Natural killer cell (primary cell): Measurements from ENCODE around the gene GGT6. TPM values are rescaled to one million over a fixed set of nuclear protein-coding genes. Genes with fewer than 3 reads are reported as not detected.
"Not testable (repeated sequence)": the region's sequence is repeated elsewhere in the genome, so short reads cannot be mapped to it uniquely, and the experiment has no call there.

Experiments used
- ATAC-seq, 3 donors: fragments of 150-1000 bp in 2 of 3; fragments of 200-7000 bp in 1 of 3; cut with Tn5 transposase; 1 replicate in 1 of 3; 2 replicates in 2 of 3; pipeline ENCODE4 v1.10.0; 2021; ENCODE audit warnings: mild to moderate bottlenecking in 2 of 3, moderate library complexity in 2 of 3
- DNase-seq, 2 donors: peaks; one replicate each; pipeline versions ENCODE4 v3.0.0 to v3.0.0-alpha.2; 2013 to 2021; ENCODE audit warnings: mixed read lengths in 1 of 2
- H3K27ac ChIP-seq: one replicate; pipeline ENCODE4 v1.5.1; 2013; ENCODE audit warnings: mild to moderate bottlenecking, low read length
- H3K27me3 ChIP-seq: one replicate; pipeline ENCODE4 v1.6.1; 2013; ENCODE audit warnings: low read length; ENCODE audit not compliant: control insufficient read depth, insufficient read depth
- H3K36me3 ChIP-seq: one replicate; pipeline ENCODE4 v1.6.1; 2013; ENCODE audit warnings: low read length; ENCODE audit not compliant: control insufficient read depth, insufficient read depth
- H3K4me1 ChIP-seq: one replicate; pipeline ENCODE4 v1.6.1; 2013; ENCODE audit warnings: low read length; ENCODE audit not compliant: control insufficient read depth, insufficient read depth
- H3K4me3 ChIP-seq: one replicate; pipeline ENCODE4 v1.5.1; 2013; ENCODE audit warnings: low read length
- H3K9me3 ChIP-seq: one replicate; pipeline ENCODE4 v1.6.1; 2013; ENCODE audit warnings: low read length; ENCODE audit not compliant: control insufficient read depth, insufficient read depth
- H3K27ac Mint-ChIP-seq, 2 donors: one replicate each; pipeline ENCODE4 v1.8.0; 2022; ENCODE audit warnings: mild to moderate bottlenecking in 2 of 2, mixed read lengths in 2 of 2, moderate library complexity in 1 of 2
- H3K27me3 Mint-ChIP-seq, 2 donors: one replicate each; pipeline ENCODE4 v1.8.0; 2022; ENCODE audit warnings: low read depth in 2 of 2, mixed read lengths in 2 of 2
- H3K36me3 Mint-ChIP-seq: one replicate; pipeline ENCODE4 v1.8.0; 2022; ENCODE audit warnings: mixed read lengths
- H3K4me1 Mint-ChIP-seq, 2 donors: one replicate each; pipeline ENCODE4 v1.8.0; 2022; ENCODE audit warnings: mixed read lengths in 2 of 2
- H3K4me3 Mint-ChIP-seq: one replicate; pipeline ENCODE4 v1.8.0; 2022; ENCODE audit warnings: mild to moderate bottlenecking, moderate library complexity, mixed read lengths
- H3K9me3 Mint-ChIP-seq, 2 donors: one replicate each; pipeline ENCODE4 v1.8.0; 2022; ENCODE audit warnings: mixed read lengths in 2 of 2
- WGBS: methylation state at CpG from one replicate; pipeline ENCODE4 v1.1.7; 2013; ENCODE audit warnings: missing lambda C conversion rate; ENCODE audit not compliant: insufficient coverage; 5-methylcytosine and 5-hydroxymethylcytosine counted together
- intact Hi-C: fragments of 100-400 bp; cut with micrococcal nuclease; formaldehyde crosslinking; loops from one replicate; pipeline ENCODE4 v1.14.2; 2022
- total RNA-seq, 4 donors: library from RNA; stranded (reverse); fragments of 120-200 nt in 1 of 4; gene quantifications; one replicate each; pipeline versions ENCODE4 v1.2.3 to v1.2.4, GENCODE V29; 2013 to 2022
- TF ChIP-seq, protein P1 (sequence below): fragments of 200-600 bp; IDR thresholded peaks from one replicate; pipeline ENCODE4 v1.8.0; 2022; ENCODE audit warnings: antibody characterized with exemption

Gene GGT6
- total RNA-seq, 3 donors from 2014 or later (not counting 1 experiment from before 2014, with no cell fraction given), result not detected

DNA sequence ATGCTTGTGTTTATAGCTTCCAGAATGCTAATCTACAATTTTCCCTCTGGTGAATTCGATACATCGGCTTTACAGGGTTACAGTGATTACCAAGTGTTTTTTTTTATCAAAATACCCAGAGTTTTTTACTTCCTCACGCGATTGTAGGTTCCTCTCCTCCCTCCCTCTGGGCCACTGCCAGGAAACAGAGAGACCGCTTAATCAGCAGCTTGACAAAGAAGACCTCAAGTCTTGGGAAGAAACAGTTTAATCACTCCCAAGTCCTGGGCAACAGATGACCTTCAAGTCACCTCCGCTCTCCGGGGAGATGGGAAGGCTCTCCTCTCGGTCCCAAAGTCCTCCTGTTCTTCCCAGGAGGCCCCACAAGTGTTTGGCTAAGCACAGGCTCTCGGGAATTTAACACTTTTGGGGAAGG is 47.4 kb upstream of the GGT6 start:
- TF ChIP-seq, protein P1, sequence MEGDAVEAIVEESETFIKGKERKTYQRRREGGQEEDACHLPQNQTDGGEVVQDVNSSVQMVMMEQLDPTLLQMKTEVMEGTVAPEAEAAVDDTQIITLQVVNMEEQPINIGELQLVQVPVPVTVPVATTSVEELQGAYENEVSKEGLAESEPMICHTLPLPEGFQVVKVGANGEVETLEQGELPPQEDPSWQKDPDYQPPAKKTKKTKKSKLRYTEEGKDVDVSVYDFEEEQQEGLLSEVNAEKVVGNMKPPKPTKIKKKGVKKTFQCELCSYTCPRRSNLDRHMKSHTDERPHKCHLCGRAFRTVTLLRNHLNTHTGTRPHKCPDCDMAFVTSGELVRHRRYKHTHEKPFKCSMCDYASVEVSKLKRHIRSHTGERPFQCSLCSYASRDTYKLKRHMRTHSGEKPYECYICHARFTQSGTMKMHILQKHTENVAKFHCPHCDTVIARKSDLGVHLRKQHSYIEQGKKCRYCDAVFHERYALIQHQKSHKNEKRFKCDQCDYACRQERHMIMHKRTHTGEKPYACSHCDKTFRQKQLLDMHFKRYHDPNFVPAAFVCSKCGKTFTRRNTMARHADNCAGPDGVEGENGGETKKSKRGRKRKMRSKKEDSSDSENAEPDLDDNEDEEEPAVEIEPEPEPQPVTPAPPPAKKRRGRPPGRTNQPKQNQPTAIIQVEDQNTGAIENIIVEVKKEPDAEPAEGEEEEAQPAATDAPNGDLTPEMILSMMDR, result no peak
- WGBS, result 6% methylated on average over 8 of the region's 9 CpGs
- no peaks in the 10 kb centered on the region for H3K36me3 Mint-ChIP-seq
- peaks cover 28 to 39% of the 10 kb centered on the region in 2 donors for H3K27me3 Mint-ChIP-seq
- DNase-seq (no peak), ATAC-seq (no peak)
- H3K4me3 Mint-ChIP-seq, result no peak overlapping the region
- no peak overlapping the region for H3K27ac Mint-ChIP-seq
- no peaks in the 10 kb centered on the region for H3K36me3 ChIP-seq
- no peaks in the 10 kb centered on the region for H3K4me1 Mint-ChIP-seq
- no peaks in the 10 kb centered on the region for H3K9me3 Mint-ChIP-seq
- H3K27ac ChIP-seq, result no peak overlapping the region
- no peak overlapping the region for H3K4me3 ChIP-seq
- H3K27me3 ChIP-seq, result peaks cover 3% of the 10 kb centered on the region
- intact Hi-C loops, result no loop called here
- H3K9me3 ChIP-seq, result no peaks in the 10 kb centered on the region
- no peaks in the 10 kb centered on the region for H3K4me1 ChIP-seq

DNA sequence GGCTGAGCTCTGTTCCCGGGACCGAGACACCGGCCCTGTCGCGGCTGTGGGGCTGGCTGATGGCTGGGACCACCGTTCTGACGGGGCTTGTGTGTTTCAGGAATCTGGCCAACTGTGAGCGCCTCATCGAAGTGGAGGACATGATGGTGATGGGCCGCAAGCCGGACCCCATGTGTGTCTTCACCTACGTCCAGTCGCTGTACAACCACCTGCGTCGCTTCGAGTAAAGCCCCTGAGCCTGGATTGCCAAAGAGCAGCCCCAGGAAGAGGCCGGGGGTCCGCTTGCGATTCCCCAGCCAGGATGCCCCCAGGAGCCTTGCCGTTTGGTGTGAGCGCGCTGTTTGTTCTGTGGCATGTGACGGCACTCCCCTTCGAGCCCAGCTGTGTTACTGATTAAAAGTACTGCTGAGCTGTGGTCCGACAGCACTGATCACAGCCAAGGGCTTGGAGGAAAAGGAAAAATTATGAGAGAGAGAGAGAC is 46.9 kb upstream of the GGT6 start:
- no peaks in the 10 kb centered on the region for H3K4me1 Mint-ChIP-seq
- no peak overlapping the region for H3K4me3 Mint-ChIP-seq
- no peaks in the 10 kb centered on the region for H3K9me3 ChIP-seq
- no peak overlapping the region for H3K27ac Mint-ChIP-seq
- peaks cover 28 to 39% of the 10 kb centered on the region in 2 donors for H3K27me3 Mint-ChIP-seq
- H3K4me1 ChIP-seq, result no peaks in the 10 kb centered on the region
- peaks cover 3% of the 10 kb centered on the region for H3K27me3 ChIP-seq
- ATAC-seq, result no peak
- H3K36me3 ChIP-seq, result no peaks in the 10 kb centered on the region
- H3K4me3 ChIP-seq, result no peak overlapping the region
- intact Hi-C loops, result no loop called here
- no peak for DNase-seq
- H3K9me3 Mint-ChIP-seq, result no peaks in the 10 kb centered on the region
- 79% methylated on average over 25 of the region's 25 CpGs for WGBS
- H3K36me3 Mint-ChIP-seq, result no peaks in the 10 kb centered on the region
- TF ChIP-seq, protein P1, result no peak
- no peak overlapping the region for H3K27ac ChIP-seq

DNA sequence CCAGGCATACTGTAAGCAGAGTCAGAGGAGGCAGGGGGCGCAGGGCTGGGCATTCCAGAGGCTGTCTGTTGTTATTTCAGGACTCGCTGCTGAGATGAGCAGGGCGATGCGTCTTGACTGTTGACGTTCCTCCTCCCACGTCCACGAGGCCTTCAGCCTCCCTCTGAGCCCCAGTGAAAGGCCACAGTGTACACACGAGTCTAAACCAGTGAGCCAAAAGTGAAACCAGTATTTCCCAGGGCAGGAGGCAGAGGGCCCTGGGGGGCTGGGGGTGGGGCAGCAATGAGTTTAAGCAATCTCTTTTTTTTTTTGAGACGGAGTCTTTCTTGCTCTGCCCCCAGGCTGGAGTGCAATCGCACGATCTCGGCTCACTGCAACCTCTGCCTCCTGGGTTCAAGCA is 45.4 kb upstream of the GGT6 start:
- Mint-ChIP-seq H3K9me3 (no peaks in the 10 kb centered on the region), H3K27me3 (peaks cover 25 to 39% of the 10 kb centered on the region in 2 donors), H3K4me1 (no peaks in the 10 kb centered on the region), H3K4me3 (no peak overlapping the region), H3K27ac (no peak overlapping the region), H3K36me3 (no peaks in the 10 kb centered on the region)
- no peak for ATAC-seq
- Histone ChIP-seq H3K4me3 (no peak overlapping the region), H3K9me3 (no peaks in the 10 kb centered on the region), H3K27me3 (peaks cover 3% of the 10 kb centered on the region), H3K27ac (no peak overlapping the region), H3K36me3 (no peaks in the 10 kb centered on the region), H3K4me1 (no peaks in the 10 kb centered on the region)
- 58% methylated on average over 12 of the region's 12 CpGs for WGBS
- TF ChIP-seq, protein P1, result no peak
- intact Hi-C loops, result no loop called here
- DNase-seq, result no peak

DNA sequence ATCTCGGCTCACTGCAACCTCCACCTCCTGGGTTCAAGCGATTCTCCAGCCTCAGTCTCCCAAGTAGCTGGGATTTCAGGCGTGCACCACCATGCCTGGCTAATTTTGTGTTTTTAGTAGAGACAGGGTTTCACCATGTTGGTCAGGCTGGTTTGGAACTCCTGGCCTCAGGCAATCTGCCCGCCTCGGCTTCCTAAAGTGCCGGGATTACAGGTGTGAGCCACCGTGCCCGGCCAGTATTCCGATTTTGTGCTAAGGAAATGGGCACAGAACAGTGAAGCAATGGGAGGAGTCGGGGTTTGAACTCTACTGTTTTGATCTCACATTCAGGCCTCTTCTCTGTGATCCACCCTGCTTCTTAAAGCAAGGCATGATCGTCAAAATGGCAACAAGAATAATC is 44.4 kb upstream of the GGT6 start:
- DNase-seq, result not testable (repeated sequence)
- 92% methylated on average over 11 of the region's 11 CpGs for WGBS

More for the DNA sequence above, 44.4 kb upstream of the GGT6 start:
- ATAC-seq, H3K36me3 Mint-ChIP-seq, H3K27ac ChIP-seq, H3K4me1 ChIP-seq, H3K36me3 ChIP-seq, H3K27ac Mint-ChIP-seq, H3K9me3 Mint-ChIP-seq, H3K27me3 ChIP-seq, intact Hi-C loops, H3K4me3 Mint-ChIP-seq, H3K4me1 Mint-ChIP-seq, H3K4me3 ChIP-seq, H3K9me3 ChIP-seq: not testable (repeated sequence)
- H3K27me3 Mint-ChIP-seq, result peaks cover 19 to 31% of the 10 kb centered on the region in 2 donors
